ENCODE measurements around the gene SH2D3C. TPM values are rescaled to one million over a fixed set of nuclear protein-coding genes. Genes with fewer than 3 reads are reported as not detected.

Gene SH2D3C
- total and polyA plus RNA-seq, 9 of the 15 experiments (the other 6 are each of a cell fraction or from before 2014, with no cell fraction given), result 0.03 to 1.2 (median 0.22) TPM; not detected in 1

GRCh38 chr9:127751269-127752054, 27.0 kb downstream of the SH2D3C start (continued):
- TF ChIP-seq ZBTB40 (IDR thresholded peaks at IDR 0.05) (no peak), ZBTB40 (CRISPR knock-in tag; IDR thresholded peaks at IDR 0.05) (no peak), MAZ (CRISPR knock-in tag; conservative IDR thresholded peaks at IDR 0.05 in 1 of 2, IDR thresholded peaks at IDR 0.05 in 1 of 2) (0 out of 4 replicates have a peak, but pooled peaks of 1 of the 2 experiments have one; percentile 20), ZNF232 (CRISPR knock-in tag; IDR thresholded peaks at IDR 0.05) (no peak), MIER1 (IDR thresholded peaks at IDR 0.05; ENCODE audit: low read depth) (peak; percentile 96), ZBTB11 (CRISPR knock-in tag; IDR thresholded peaks at IDR 0.05) (no peak), E2F4 (CRISPR knock-in tag; IDR thresholded peaks at IDR 0.05; ENCODE audit: low read depth) (no peak), LARP7 (IDR thresholded peaks at IDR 0.05) (no peak), ZC3H8 (IDR thresholded peaks at IDR 0.05) (no peak), ZNF133 (CRISPR knock-in tag; IDR thresholded peaks at IDR 0.05) (no peak), ZNF384 (IDR thresholded peaks at IDR 0.05; ENCODE audit: low read depth, low read length) (no peak), STAG1 (CRISPR knock-in tag; IDR thresholded peaks at IDR 0.05; ENCODE audit: borderline replicate concordance) (0 out of 2 replicates have a peak, but pooled peaks have one; percentile 32), NCOA6 (IDR thresholded peaks at IDR 0.05) (no peak), RBM34 (IDR thresholded peaks at IDR 0.05; ENCODE audit: borderline replicate concordance, insufficient read depth, low read length) (no peak)

Measured in K562 (cell line).